ENCODE measurements around the gene ASCL1.

ASCL1 gene

DNA sequence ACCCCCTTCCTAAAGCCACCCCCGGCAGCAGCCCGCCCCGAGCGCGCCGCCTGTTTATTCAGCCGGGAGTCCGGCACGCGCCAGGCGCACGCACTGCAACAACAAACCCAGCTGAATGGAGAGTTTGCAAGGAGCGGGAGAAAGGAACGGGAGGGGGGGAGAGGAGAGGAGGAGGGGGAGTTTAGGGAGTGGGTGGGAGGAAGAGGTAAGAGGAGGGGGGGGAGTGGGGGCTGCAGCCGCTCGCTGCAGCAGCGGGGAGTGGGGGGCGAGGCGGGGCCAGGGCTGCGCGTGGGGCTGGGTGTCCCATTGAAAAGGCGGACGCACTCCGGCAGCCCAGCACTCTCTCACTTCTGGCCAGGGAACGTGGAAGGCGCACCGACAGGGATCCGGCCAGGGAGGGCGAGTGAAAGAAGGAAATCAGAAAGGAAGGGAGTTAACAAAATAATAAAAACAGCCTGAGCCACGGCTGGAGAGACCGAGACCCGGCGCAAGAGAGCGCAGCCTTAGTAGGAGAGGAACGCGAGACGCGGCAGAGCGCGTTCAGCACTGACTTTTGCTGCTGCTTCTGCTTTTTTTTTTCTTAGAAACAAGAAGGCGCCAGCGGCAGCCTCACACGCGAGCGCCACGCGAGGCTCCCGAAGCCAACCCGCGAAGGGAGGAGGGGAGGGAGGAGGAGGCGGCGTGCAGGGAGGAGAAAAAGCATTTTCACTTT lies at the start of gene ASCL1:
Gene ASCL1 (plus strand): TSS at position 336 of the 712 bp plus-strand sequence. CDS start 571 bp downstream, outside the sequence.
- Histone ChIP-seq H3K4me3 (peak within 1 kb of the TSS in 4 of 7 experiments; percentile 3 to 23 (median 16)), H3K27ac (no peak within 1 kb of the TSS)

DNA sequence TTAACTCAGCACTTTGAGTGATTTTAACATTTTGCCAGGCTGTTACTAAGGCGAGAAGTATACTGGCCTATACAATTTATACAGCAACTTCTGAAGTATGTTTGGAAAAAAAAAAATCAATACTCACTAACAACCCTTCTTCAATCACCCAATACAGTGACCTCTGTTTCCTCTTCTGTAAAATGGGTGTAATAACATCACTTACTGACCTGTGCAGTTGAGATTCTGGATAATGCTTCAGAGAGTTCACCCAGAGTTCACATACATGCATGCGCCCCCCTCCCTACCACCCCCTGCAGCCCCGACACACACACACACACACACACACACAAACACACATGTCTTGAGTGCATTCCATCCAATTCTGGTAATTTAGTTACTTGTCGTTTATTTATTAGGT lies 49.6 kb upstream of the ASCL1 start:
- Histone ChIP-seq H3K27ac (no peak overlapping the region), H3K4me3 (no peak overlapping the region)

DNA sequence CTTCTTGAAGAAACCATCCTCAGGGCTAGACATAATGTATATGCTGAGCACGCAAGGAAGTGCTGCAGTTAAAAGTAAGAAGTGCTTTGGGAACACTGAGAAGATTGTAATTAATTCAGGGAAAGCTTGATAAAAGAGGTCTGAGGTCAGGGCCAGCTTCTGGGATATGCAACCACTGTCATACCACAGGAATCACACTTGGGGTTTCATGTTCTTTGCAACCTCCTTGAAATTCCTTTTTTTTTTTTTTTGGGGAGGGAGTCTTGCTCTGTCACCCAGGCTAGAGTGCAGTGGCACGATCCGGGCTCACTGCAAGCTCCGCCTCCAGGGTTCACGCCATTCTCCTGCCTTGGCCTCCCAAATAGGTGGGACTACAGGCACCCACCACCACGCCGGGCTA lies 47.3 kb upstream of the ASCL1 start:
- no peak overlapping the region for H3K27ac ChIP-seq
- no peak overlapping the region for H3K4me3 ChIP-seq

DNA sequence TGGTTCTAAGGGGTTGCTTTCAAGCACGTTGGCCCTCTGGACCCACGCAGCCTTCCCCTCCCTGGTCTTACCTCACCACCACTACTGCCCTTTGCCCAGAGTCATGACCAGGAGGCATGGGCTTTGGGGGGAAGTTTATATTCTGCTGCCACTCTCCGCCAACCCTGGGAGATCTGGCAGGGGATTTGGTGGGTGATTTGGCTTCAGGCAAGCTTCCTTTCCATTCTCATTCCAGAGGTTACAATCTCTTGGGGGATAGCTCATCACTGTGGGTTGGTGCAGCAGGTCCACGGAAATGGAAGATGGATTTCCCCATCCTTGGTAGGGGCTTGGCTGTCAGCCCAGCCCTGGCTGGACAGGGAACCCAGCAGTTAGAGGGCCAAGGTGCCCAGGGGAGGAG lies 46.7 kb upstream of the ASCL1 start:
- no peak overlapping the region for H3K27ac ChIP-seq
- H3K4me3 ChIP-seq, result no peak overlapping the region

DNA sequence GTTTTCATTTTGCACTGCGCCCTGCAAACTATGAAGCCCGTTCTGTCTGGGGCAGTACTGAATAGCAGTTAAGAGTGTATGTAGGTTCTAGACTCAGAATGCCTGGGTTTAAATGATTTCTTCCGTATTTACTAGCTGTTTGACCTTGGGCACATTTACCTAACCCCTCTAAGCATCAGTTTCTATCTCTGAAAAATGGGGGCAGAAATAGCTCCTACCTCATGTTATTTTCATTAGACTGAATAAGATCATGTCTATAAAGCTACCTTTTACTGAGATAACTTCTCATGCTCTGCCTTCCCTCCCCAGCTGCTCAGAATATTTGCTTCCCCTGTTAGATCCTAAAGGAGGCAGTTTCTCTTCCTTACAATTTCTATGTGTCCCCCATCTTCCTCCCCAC lies 46.2 kb upstream of the ASCL1 start:
- Histone ChIP-seq H3K27ac (no peak overlapping the region), H3K4me3 (no peak overlapping the region)

DNA sequence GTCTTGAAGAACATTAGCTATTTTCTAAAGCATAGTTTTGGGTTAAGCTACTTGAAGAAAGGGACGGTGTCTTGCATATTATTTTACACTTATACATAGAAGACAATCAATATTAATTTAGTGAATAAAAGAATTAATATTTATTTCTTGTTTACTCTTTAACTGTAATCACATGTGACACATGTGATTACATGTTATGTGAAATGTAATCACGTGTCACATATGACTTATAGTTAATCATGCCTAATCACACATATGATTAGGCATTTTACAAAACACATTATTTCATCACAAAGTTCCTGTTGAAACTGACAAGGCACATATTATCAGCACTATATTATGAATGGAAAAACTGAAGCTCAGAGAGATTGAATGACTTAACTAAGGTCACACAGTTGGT lies 45.2 kb upstream of the ASCL1 start:
- Histone ChIP-seq H3K27ac (no peak overlapping the region), H3K4me3 (no peak overlapping the region)

DNA sequence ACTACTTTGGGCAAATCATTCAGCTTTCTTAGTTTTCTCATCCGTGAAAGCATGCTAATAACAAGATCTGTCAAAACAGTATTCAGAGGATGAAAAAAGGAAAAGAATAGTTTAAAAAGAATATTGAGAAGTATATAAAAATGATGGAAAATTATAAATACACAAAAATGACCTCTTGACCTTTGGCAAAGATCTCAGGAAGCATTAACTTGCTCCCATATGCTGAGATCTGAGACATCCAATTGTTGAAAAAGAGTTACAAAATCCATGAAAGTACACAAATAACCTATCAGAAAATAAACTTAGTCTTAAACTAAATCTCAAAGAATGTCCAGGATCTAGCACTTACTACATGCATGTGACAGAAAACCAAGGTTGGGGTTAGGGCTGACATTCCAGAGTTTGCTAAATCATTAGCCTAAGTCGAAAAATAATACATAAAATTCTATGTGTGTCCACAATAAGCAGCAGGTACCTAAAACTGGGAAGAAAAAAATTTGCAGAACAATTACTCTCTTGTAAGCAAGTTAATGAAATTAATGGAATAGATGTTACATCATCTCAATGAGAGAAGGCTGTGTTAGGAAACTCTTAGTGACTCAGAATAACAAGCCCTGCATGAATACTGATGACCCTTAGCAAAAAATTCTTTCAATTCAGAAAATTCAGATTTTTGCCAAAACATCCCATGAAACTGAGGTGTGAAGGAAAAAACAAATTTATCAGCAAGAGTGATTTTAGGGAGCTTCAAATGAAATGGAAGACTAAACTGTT lies 43.8 kb upstream of the ASCL1 start:
- Histone ChIP-seq H3K27ac (no peak overlapping the region), H3K4me3 (no peak overlapping the region)

DNA sequence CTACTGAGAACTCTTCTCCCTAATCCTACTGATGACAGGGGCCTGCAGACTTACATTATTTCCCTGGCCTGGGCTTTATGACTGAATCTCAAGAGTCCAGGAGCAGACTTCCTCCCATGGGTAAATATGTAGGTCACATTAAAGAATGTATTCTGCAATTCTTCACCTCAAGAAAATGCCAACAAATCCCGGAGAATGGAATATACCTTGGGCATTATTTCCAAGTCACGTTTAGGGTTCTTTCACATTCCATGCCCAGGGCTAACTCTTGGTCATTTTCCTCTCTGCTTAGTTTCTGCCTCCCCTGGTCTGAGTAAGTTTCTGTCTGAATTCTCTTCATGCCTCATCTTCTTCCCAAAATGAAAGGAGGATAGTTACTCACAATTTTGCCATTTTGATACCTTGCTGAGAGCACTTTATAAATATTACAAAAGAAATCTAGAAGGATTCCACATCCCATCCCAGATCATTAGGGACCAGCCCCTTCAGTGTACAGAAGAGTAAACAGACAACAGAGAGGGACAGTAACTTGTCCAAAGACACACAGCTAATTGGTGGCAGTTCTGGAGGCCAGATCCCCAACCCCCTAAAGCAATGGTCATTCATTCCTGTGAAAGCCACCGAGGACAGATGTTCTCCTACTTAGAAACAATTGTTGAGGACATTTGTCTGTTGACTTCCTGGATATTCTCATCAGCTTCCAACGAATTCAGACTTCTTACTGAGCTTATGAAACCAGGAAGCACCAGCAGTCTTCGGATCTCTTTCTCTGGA lies 41.0 kb upstream of the ASCL1 start:
- H3K4me3 ChIP-seq, result no peak overlapping the region

DNA sequence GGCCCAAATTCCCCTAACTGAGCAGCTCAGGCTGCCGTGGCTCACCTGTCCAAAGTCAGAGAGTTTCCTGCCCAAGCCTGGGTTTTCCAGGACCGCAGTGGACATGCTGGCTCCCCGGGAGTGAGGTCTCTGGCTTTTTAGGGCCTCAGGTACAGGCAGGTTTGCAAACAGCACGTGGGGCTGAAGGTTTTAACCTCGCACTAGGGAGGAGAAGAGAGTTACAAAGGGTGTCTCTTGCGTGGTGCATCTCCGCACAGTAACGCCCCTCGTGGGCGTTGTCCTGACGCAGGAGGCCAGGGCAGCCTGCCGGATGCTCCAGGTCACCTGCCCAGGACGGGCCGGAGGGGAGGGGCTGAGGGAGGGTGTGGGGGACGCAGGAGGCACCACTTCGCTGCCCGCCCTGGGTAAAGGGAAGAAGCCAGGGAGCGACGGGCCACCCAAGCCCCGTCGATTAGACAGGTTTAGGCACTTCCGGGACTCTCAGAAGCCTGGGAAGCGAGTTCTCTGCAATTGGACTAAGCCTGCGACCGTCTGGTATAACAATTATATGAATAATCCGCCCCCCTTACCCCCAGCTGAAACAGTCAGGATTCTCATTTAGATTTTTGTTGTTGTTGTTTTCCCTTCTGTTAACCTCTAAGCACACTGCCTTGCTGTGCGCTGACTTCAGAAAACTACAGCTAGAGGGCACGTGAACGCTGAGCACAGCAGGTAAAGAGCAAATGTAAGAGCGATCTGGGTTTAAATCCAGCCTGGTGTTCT lies 40.3 kb upstream of the ASCL1 start, which contains the start of gene PAH:
Gene PAH (minus strand): TSS at position 219 of the 762 bp plus-strand sequence. CDS start 114 bp downstream, at position 105.
- H3K4me3 ChIP-seq, result peak within 1 kb of the TSS in 5 of 7 experiments; percentile 4 to 38 (median 22)
- H3K27ac ChIP-seq, result no peak within 1 kb of the TSS

More for the DNA sequence above, 41.0 kb upstream of the ASCL1 start:
- no peak overlapping the region for H3K27ac ChIP-seq

DNA sequence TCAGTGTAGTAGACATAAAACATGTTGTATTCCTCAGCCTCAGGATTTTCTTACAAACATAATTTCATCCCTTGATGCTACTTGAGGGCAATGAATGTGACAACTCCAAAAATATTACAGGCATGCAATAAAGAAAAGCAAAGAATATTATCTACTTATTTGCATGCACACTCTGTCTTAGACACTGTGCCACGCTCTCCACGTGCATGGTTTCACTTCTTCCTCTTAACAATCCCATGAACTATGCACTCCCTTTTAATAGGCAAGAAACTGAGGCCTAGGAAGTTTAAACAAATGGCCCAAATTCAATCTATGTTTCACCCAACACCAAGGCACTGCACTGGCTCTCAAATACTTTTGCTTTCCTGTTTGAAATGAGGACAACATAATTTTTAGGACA lies 38.6 kb upstream of the ASCL1 start:
- Histone ChIP-seq H3K27ac (no peak overlapping the region), H3K4me3 (no peak overlapping the region)

DNA sequence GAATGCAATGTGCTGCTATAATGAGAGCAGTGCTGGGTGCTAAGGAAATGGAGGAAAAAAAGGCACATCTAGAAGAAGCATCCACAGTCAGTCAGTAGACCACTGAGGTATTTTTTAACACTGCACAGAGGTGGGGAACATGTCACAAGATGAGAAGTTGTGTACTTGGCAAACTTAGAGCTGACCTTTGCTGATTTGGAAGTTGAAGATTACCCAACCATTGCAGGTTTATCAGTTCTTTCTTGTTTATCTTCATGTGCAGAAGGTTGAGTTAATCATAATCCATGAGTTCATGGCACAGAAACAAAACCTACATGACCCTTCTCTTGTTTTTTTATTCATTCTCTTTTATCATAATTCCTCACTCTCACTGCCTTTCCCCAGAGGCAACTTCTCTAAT lies 37.2 kb upstream of the ASCL1 start:
- H3K4me3 ChIP-seq, result no peak overlapping the region
- H3K27ac ChIP-seq, result no peak overlapping the region

DNA sequence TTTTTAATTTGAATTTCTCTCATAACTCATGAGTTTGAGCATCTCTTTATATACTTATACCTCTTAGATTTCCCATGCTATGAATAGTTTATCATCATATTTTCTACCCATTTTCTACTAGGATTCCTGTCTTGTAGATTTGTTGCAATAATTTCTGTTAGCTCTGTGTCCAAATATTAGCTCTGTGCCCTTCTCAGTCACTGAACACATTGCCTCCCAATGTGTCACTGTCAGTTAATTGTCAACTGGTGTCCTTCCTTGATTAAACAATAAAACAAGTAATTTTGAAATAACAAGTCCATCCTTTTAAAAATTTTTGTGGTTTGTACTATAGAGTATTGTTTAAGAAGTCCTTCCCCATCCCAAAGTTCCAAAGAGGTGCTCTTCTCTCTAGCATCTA lies 36.2 kb upstream of the ASCL1 start:
- H3K27ac ChIP-seq, result no peak overlapping the region
- no peak overlapping the region for H3K4me3 ChIP-seq

DNA sequence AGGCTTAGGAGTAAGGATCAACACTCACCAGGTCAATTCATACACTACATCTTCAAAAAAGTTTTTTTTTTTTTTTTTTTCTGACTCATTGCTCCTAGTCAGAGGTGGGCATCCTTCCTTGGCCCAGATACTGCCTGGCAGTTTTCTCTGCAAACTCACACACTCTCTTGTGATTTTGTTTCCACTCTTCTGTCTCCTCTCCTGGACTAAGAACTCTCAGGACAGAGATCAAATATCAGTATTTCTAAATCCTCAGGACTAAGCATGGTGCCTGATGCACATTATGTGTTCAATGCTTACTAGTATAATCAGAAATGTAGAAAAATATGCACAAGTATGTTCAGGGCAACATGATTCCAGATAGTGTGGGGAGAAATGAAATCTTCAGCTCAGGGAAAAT lies 30.3 kb upstream of the ASCL1 start:
- Histone ChIP-seq H3K4me3 (no peak overlapping the region), H3K27ac (no peak overlapping the region)

DNA sequence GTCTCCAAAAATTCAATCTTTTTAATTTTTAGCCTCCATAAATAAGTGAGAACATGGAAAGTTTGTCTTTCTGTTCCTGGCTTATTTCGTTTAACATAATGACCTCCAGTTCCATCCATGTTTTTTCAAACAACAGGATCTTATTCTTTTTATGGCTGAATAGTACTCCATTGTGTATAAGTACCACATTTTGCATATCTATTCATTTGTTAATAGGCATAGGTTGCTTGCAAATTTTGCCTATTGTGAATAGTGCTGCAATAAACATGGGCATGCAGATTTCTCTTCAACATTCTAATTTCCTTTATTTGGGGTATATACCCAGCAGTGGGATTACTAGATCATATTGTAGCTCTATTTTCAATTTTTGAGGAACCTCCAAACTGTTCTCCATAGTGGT lies 24.3 kb upstream of the ASCL1 start:
- Histone ChIP-seq H3K27ac (no peak overlapping the region), H3K4me3 (no peak overlapping the region)

DNA sequence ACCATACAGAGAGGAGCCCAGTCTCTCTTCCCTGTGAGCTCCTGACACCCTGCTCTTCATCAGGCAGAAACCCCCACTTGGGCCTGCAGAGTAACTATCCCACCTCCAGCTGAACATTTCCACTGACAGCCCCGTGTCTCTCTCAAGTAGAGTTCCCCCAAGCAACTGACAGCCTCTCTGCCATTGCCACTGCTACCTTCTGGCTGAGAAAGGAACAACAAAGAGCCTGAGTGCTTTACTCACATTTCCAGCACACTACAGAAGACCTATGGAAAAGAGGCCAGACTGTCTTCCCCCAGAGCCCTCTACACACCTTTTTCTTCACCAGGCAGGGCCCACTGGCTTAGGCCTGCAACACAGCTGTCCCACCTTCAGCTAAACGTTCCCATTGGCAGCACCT lies 18.4 kb upstream of the ASCL1 start:
- Histone ChIP-seq H3K27ac (no peak overlapping the region), H3K4me3 (no peak overlapping the region)

DNA sequence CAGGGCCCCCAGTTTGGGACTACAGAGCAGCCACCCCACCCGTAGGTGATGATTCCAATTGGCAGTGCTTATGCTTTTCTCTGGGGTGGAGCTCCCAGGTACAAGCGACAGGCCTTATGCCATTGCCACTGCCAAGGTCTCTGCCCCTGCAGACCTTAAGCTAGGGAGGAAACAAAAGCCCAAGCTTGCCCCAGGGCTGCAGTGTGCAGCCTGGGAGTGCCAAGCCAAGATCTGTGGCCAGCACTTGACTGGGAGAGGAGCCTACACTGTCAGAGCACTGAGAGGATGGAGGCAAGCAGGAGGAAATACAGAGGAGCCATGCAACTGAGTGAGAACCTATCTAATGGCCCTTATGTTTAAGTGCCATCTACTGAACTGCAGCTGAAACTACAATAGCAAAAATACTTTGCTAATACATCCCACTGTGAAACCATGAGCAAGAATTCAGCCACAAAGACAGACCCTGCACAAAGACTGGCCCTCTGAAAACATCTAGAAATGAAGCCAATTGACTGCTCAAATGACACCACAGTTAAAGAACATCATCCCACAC lies 17.7 kb upstream of the ASCL1 start:
- H3K27ac ChIP-seq, result no peak overlapping the region

DNA sequence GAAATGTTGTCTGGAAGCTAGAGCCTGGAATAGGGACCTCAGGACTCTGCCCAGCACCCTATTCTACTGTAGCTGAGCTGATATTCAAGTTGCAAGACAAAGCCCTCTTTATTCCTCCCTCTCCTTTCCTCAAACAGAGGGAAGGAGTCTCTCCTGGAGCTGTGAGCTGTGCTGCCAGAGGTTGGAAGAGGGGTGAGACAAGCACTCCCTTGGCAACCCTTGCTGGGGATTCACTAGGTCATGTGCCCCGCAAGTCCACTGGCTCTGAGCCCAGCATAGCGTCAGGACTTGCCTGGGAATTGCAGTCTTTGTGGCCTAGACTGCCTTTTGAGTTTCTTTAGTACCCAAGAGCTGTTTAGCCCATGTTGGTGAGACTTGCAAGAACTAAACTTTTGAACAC lies 11.4 kb upstream of the ASCL1 start:
- Histone ChIP-seq H3K4me3 (no peak overlapping the region), H3K27ac (no peak overlapping the region)

More for the DNA sequence above, 17.7 kb upstream of the ASCL1 start:
- no peak overlapping the region for H3K4me3 ChIP-seq

DNA sequence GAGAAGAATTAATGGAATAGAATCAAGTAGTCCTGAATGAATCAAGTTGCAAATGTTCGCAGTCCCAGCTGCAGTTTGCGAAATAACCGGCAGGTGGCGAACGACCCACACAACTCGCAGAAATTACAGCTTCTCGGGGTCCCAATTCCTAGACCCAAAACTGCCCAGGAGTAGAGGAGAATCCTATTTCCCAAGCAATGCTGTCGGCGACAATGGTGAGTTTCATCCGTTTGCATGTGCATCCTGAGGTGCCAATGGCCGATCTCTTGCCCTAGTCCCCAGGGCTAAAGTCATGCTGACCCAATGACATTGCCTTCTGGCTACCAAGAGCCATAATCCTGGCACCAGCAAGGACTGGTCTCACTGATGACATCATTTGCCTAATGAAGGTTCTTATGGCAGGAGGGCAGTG lies 8.5 kb upstream of the ASCL1 start:
- Histone ChIP-seq H3K27ac (no peak overlapping the region), H3K4me3 (no peak overlapping the region)

DNA sequence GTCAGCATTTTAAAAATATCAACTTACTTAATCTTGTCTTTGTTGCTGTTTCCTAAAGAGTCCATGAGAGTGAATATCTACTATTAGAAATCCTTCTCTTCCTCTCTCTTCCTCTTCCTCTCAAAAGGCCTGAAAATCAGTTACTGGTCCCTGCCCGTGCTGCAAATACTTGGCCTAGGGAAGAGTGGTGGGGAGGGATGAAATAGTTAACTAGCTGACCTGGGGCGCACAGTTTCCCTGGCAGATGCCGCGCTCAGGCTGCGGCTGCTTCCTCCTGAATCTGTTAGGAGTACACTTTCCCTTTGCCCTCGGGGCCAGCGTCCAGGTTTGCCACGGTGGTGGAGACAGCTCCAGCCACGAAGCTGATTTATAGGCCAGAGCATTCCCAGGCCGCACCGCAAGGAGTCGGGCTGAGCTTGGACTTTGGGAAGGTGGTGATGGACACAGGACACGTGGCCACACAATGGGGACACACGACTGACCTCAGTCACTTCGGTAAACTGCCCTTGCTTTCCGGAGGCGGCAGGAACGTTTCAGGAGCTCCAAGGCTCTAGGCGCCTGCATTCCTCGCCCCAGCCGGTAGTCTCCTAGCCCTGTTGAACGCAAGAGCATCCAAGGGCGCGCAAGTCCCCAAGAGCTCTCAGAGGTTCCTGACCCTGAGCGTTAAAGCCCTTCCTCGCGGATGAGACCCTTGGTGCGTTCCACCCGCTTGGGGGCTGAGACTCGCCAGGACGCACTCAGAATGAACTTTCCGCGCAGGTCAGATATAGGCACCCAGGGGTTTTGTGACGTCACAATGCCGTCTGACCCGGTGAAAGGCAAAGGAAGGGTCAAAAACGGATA lies 7.1 kb upstream of the ASCL1 start:
- Histone ChIP-seq H3K27ac (no peak overlapping the region), H3K4me3 (no peak overlapping the region)

All from skin epidermis (tissue), 12 donors.